HepG2 (cell line): ENCODE measurements around the gene MAB21L4. TPM values are rescaled to one million over a fixed set of nuclear protein-coding genes. Genes with fewer than 3 reads are reported as not detected.

Experiments
- ARID2 ChIP-seq: sonication (generic); formaldehyde crosslinking; IDR thresholded peaks from 2 replicates; pipeline ENCODE4 v1.8.1; 2022; ENCODE audit warnings: mild to moderate bottlenecking, missing genetic modification reagents, borderline replicate concordance
- BORCS8-MEF2B ChIP-seq: sonication (generic); formaldehyde crosslinking; IDR thresholded peaks from 2 replicates; pipeline ENCODE4 v1.8.0; 2022; ENCODE audit warnings: mild to moderate bottlenecking, missing genetic modification reagents
- GATA4 ChIP-seq: sonication (generic); IDR thresholded peaks from 2 replicates; pipeline ENCODE4 v1.6.1; 2016; ENCODE audit warnings: antibody characterized with exemption, low read depth, borderline replicate concordance
- GFI1 ChIP-seq: sonication (generic); formaldehyde crosslinking; IDR thresholded peaks from 2 replicates; pipeline ENCODE4 v1.5.0; 2020; ENCODE audit warnings: missing genetic modification reagents, mild to moderate bottlenecking, borderline replicate concordance
- HNRNPUL1 ChIP-seq: fragments of 200-400 bp; formaldehyde crosslinking; IDR thresholded peaks from 2 replicates; pipeline ENCODE4 v1.6.1; 2017; ENCODE audit warnings: low read depth, mild to moderate bottlenecking, low read length, moderate library complexity
- KAT8 ChIP-seq: IDR thresholded peaks from 2 replicates; pipeline ENCODE4 v1.6.1; 2016; ENCODE audit warnings: missing genetic modification reagents, missing compliant biosample characterization
- KLF15 ChIP-seq: sonication (generic); formaldehyde crosslinking; IDR thresholded peaks from 2 replicates; pipeline ENCODE4 v1.8.1; 2023; ENCODE audit warnings: borderline replicate concordance, mild to moderate bottlenecking, inconsistent platforms, missing genetic modification reagents, mixed read lengths
- MAFF ChIP-seq: IDR thresholded peaks from 2 replicates; pipeline ENCODE4 v1.6.1; 2011; ENCODE audit warnings: low read depth, low read length, improper control_type of control experiment
- NCOA2 ChIP-seq: sonication (generic); formaldehyde crosslinking; IDR thresholded peaks from 2 replicates; pipeline ENCODE4 v1.8.0; 2022; ENCODE audit warnings: inconsistent platforms
- SOX5 ChIP-seq: IDR thresholded peaks from 2 replicates; pipeline ENCODE4 v1.6.1; 2016; ENCODE audit warnings: borderline replicate concordance
- TP53 ChIP-seq: sonication (generic); formaldehyde crosslinking; conservative IDR thresholded peaks from 2 replicates; pipeline ENCODE4 v1.4.0; 2020; ENCODE audit warnings: missing genetic modification reagents
- ZBTB7B ChIP-seq: sonication (generic); formaldehyde crosslinking; IDR thresholded peaks from 2 replicates; pipeline ENCODE4 v1.4.0; 2020; ENCODE audit warnings: missing genetic modification reagents
- ZFP1 ChIP-seq: IDR thresholded peaks from 2 replicates; pipeline ENCODE4 v1.6.1; 2016
- ZNF12 ChIP-seq: sonication (generic); formaldehyde crosslinking; IDR thresholded peaks from 2 replicates; pipeline ENCODE4 v1.5.0; 2020; ENCODE audit warnings: missing genetic modification reagents
- ZNF335 ChIP-seq: sonication (generic); formaldehyde crosslinking; IDR thresholded peaks from 2 replicates; pipeline ENCODE4 v1.4.0; 2020; ENCODE audit warnings: missing genetic modification reagents
- ZNF350 ChIP-seq: sonication (generic); formaldehyde crosslinking; IDR thresholded peaks from 2 replicates; pipeline ENCODE4 v1.4.0; 2020; ENCODE audit warnings: mild to moderate bottlenecking, low read depth, missing genetic modification reagents, borderline replicate concordance
- ZNF550 ChIP-seq: sonication (generic); formaldehyde crosslinking; IDR thresholded peaks from 2 replicates; pipeline ENCODE4 v1.4.0; 2020; ENCODE audit warnings: mild to moderate bottlenecking, missing genetic modification reagents, borderline replicate concordance
- polyA plus RNA-seq, 8 experiments: library from polyadenylated mRNA; depleted of rRNA in 3 of 8; stranded (reverse) in 7 of 8; unstranded in 1 of 8; fragments of >200 nt; fragmentation: Illumina TruSeq in 4 of 8; extraction: Trizol in 4 of 8; gene quantifications; 2 replicates each; pipeline versions ENCODE4 v1.2.1 to v1.2.3, GENCODE V29; 2011 to 2016; ENCODE audit warnings: low read depth in 4 of 8, missing spikeins in 1 of 8, mixed read lengths in 1 of 8; ENCODE audit not compliant: insufficient read depth in 1 of 8
- total RNA-seq, 5 experiments: library from RNA; depleted of rRNA; stranded (reverse); fragments of >200 nt; fragmentation: Illumina TruSeq; extraction: Trizol; gene quantifications; 2 replicates each; pipeline ENCODE4 v1.2.3, GENCODE V29; 2016; ENCODE audit warnings: low read depth in 1 of 5
- TF ChIP-seq, protein P1 (sequence below): sonication (generic); formaldehyde crosslinking; IDR thresholded peaks from 2 replicates; pipeline ENCODE4 v1.5.0; 2020; ENCODE audit warnings: missing genetic modification reagents, mild to moderate bottlenecking, borderline replicate concordance
- TF ChIP-seq, protein P2 (sequence below): sonication (generic); formaldehyde crosslinking; IDR thresholded peaks from 2 replicates; pipeline ENCODE4 v1.4.0; 2020; ENCODE audit warnings: mild to moderate bottlenecking, missing genetic modification reagents
- TF ChIP-seq, protein P3 (sequence below): sonication (generic); formaldehyde crosslinking; IDR thresholded peaks from 2 replicates; pipeline ENCODE4 v1.4.0; 2020; ENCODE audit warnings: missing genetic modification reagents
- TF ChIP-seq, protein P4 (sequence below): sonication (generic); formaldehyde crosslinking; IDR thresholded peaks from 2 replicates; pipeline ENCODE4 v1.4.0; 2020; ENCODE audit warnings: missing genetic modification reagents, borderline replicate concordance

Gene MAB21L4
- total and polyA plus RNA-seq, 2 of the 13 experiments (the other 11 are each of a cell fraction or from before 2014, with no cell fraction given), result 3.0 to 14.0 TPM

DNA sequence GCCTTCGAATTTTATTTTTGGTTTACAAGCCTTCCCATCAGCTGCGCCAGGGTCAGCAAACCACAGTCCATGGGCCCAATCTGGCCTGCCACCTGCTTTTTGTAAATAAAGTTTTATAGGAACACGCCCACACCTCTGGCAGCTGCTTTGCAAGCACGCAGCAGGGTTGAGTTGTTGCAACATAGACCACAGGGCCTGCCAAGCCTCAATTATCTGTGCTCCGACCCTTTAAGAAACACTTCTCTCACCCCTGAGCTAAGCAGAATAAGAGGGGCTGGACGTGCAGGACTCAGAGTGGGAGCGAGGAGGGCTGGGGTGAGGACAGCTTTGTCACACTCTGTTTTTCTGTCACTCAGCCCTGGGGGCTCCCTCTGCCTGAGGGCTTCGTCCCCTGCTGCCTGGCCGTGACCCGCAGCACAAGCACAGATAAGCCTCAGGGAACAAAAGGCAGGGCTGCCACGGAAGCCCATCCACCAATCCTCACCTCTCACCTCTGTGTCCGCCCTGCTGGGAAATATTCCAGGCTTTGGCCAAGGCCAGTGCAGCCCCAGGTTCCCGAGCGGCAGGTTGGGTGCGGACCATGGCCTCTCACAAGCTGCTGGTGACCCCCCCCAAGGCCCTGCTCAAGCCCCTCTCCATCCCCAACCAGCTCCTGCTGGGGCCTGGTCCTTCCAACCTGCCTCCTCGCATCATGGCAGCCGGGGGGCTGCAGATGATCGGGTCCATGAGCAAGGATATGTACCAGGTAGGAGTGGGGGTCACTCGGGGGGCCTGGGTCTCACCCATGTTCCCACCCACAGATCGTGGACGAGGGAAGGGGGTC is 27.5 kb downstream of the MAB21L4 start, which contains the start of gene AGXT (continued):
- TF ChIP-seq, protein P1, sequence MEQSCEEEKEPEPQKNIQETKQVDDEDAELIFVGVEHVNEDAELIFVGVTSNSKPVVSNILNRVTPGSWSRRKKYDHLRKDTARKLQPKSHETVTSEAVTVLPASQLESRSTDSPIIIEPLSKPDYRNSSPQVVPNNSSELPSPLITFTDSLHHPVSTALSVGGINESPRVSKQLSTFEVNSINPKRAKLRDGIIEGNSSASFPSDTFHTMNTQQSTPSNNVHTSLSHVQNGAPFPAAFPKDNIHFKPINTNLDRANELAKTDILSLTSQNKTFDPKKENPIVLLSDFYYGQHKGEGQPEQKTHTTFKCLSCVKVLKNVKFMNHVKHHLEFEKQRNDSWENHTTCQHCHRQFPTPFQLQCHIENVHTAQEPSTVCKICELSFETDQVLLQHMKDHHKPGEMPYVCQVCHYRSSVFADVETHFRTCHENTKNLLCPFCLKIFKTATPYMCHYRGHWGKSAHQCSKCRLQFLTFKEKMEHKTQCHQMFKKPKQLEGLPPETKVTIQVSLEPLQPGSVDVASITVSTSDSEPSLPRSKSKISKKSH (CRISPR knock-in tag), result peak; percentile 85; the same call in 1 of the 2 replicates
- peak; percentile 94 for TF ChIP-seq BORCS8-MEF2B (CRISPR knock-in tag)
- no peak for TF ChIP-seq ZNF12 (CRISPR knock-in tag)
- TF ChIP-seq, protein P2, sequence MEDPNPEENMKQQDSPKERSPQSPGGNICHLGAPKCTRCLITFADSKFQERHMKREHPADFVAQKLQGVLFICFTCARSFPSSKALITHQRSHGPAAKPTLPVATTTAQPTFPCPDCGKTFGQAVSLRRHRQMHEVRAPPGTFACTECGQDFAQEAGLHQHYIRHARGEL (CRISPR knock-in tag), result no peak
- TF ChIP-seq GFI1 (CRISPR knock-in tag), result peak; percentile 78; the same call in 1 of the 2 replicates
- peak; percentile 57; the same call in 1 of the 2 replicates for TF ChIP-seq GATA4
- TF ChIP-seq ZBTB7B (CRISPR knock-in tag), result peak; percentile 96
- TF ChIP-seq TP53 (CRISPR knock-in tag), result no peak; the same call in 1 of the 2 replicates
- TF ChIP-seq NCOA2 (CRISPR knock-in tag), result peak; percentile 78
- TF ChIP-seq, protein P3, sequence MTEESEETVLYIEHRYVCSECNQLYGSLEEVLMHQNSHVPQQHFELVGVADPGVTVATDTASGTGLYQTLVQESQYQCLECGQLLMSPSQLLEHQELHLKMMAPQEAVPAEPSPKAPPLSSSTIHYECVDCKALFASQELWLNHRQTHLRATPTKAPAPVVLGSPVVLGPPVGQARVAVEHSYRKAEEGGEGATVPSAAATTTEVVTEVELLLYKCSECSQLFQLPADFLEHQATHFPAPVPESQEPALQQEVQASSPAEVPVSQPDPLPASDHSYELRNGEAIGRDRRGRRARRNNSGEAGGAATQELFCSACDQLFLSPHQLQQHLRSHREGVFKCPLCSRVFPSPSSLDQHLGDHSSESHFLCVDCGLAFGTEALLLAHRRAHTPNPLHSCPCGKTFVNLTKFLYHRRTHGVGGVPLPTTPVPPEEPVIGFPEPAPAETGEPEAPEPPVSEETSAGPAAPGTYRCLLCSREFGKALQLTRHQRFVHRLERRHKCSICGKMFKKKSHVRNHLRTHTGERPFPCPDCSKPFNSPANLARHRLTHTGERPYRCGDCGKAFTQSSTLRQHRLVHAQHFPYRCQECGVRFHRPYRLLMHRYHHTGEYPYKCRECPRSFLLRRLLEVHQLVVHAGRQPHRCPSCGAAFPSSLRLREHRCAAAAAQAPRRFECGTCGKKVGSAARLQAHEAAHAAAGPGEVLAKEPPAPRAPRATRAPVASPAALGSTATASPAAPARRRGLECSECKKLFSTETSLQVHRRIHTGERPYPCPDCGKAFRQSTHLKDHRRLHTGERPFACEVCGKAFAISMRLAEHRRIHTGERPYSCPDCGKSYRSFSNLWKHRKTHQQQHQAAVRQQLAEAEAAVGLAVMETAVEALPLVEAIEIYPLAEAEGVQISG (CRISPR knock-in tag), result peak; percentile 55
- TF ChIP-seq MAFF, result no peak
- TF ChIP-seq ZNF550, result no peak; the same call in 1 of the 2 replicates
- 0 out of 2 replicates have a peak, but pooled peaks have one; percentile 27 for TF ChIP-seq ZFP1 (CRISPR knock-in tag)
- no peak for TF ChIP-seq ZNF335 (CRISPR knock-in tag)
- no peak for TF ChIP-seq HNRNPUL1
- peak; percentile 62; the same call in 1 of the 2 replicates for TF ChIP-seq KLF15
- TF ChIP-seq, protein P4, sequence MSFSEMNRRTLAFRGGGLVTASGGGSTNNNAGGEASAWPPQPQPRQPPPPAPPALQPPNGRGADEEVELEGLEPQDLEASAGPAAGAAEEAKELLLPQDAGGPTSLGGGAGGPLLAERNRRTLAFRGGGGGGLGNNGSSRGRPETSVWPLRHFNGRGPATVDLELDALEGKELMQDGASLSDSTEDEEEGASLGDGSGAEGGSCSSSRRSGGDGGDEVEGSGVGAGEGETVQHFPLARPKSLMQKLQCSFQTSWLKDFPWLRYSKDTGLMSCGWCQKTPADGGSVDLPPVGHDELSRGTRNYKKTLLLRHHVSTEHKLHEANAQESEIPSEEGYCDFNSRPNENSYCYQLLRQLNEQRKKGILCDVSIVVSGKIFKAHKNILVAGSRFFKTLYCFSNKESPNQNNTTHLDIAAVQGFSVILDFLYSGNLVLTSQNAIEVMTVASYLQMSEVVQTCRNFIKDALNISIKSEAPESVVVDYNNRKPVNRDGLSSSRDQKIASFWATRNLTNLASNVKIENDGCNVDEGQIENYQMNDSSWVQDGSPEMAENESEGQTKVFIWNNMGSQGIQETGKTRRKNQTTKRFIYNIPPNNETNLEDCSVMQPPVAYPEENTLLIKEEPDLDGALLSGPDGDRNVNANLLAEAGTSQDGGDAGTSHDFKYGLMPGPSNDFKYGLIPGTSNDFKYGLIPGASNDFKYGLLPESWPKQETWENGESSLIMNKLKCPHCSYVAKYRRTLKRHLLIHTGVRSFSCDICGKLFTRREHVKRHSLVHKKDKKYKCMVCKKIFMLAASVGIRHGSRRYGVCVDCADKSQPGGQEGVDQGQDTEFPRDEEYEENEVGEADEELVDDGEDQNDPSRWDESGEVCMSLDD, result peak; percentile 48; the same call in 1 of the 2 replicates
- no peak for TF ChIP-seq ARID2 (CRISPR knock-in tag)
- peak; percentile 94 for TF ChIP-seq SOX5
- TF ChIP-seq KAT8 (CRISPR knock-in tag), result peak; percentile 77
- TF ChIP-seq ZNF350, result peak; percentile 74
